ENCODE measurements around the gene SCUBE2. TPM values are rescaled to one million over a fixed set of nuclear protein-coding genes. Genes with fewer than 3 reads are reported as not detected.

Gene SCUBE2
- total and polyA plus RNA-seq, 4 donors, result 2.6 to 27.6 (median 4.0) TPM

- 93 to 97% methylated on average over 3 of the region's 3 CpGs for WGBS, 2 donors
- no peak for ATAC-seq (ENCODE audit: insufficient read depth, low FRiP score)
- Histone ChIP-seq H3K9ac (ENCODE audit: insufficient read depth in 1 of 2, low read length in 2 of 2) (no peak overlapping the region), H3K4me3 (no peak overlapping the region), H3K27me3 (ENCODE audit: control insufficient read depth in 3 of 3, insufficient read depth in 3 of 3, low read length in 2 of 3) (no peaks in the 10 kb centered on the region), H3K27ac (ENCODE audit: low read depth in 1 of 2, low read length in 1 of 2) (no peak overlapping the region), H3K9me3 (ENCODE audit: control insufficient read depth in 4 of 4, insufficient read depth in 3 of 4, low read length in 3 of 4) (no peaks in the 10 kb centered on the region), H3K4me1 (ENCODE audit: control insufficient read depth in 5 of 5, insufficient read depth in 5 of 5, low read length in 5 of 5) (peaks cover 0 to 33% (median 7%) of the 10 kb centered on the region in 5 donors), H3K36me3 (ENCODE audit: control insufficient read depth in 4 of 4, insufficient read depth in 4 of 4, low read length in 4 of 4) (peaks cover 0 to 3% (median 0%) of the 10 kb centered on the region in 4 donors)
- no peak for TF ChIP-seq CTCF (IDR thresholded peaks at IDR 0.05; ENCODE audit: control extremely low read depth, extremely low read depth)
- DNase-seq, result no peak
These were observed 52.9 kb downstream of the SCUBE2 start for GRCh38 chr11:9038541-9038940.

- Histone ChIP-seq H3K36me3 (ENCODE audit: control insufficient read depth in 4 of 4, insufficient read depth in 4 of 4, low read length in 4 of 4) (peaks cover 0 to 3% (median 1%) of the 10 kb centered on the region in 4 donors), H3K4me1 (ENCODE audit: control insufficient read depth in 5 of 5, insufficient read depth in 5 of 5, low read length in 5 of 5) (peaks cover 0 to 33% (median 7%) of the 10 kb centered on the region in 5 donors), H3K4me3 (no peak overlapping the region), H3K27me3 (ENCODE audit: control insufficient read depth in 3 of 3, insufficient read depth in 3 of 3, low read length in 2 of 3) (no peaks in the 10 kb centered on the region), H3K9ac (ENCODE audit: insufficient read depth in 1 of 2, low read length in 2 of 2) (no peak overlapping the region), H3K27ac (ENCODE audit: low read depth in 1 of 2, low read length in 1 of 2) (no peak overlapping the region), H3K9me3 (ENCODE audit: control insufficient read depth in 4 of 4, insufficient read depth in 3 of 4, low read length in 3 of 4) (no peaks in the 10 kb centered on the region)
- TF ChIP-seq CTCF (IDR thresholded peaks at IDR 0.05; ENCODE audit: control extremely low read depth, extremely low read depth), result no peak
- no peak for DNase-seq
- WGBS, 2 donors, result 75 to 94% methylated on average over 1 of the region's 1 CpG
- no peak for ATAC-seq (ENCODE audit: insufficient read depth, low FRiP score)
These were observed 53.4 kb downstream of the SCUBE2 start for GRCh38 chr11:9037963-9038362.

- H3K9ac ChIP-seq (ENCODE audit: insufficient read depth in 1 of 2, low read length in 2 of 2), result no peak overlapping the region
- ATAC-seq (ENCODE audit: insufficient read depth, low FRiP score), result no peak
- H3K27me3 ChIP-seq (ENCODE audit: control insufficient read depth in 3 of 3, insufficient read depth in 3 of 3, low read length in 2 of 3), result no peaks in the 10 kb centered on the region
- TF ChIP-seq CTCF (IDR thresholded peaks at IDR 0.05; ENCODE audit: control extremely low read depth, extremely low read depth), result no peak
- peaks cover 0 to 33% (median 7%) of the 10 kb centered on the region in 5 donors for H3K4me1 ChIP-seq (ENCODE audit: control insufficient read depth in 5 of 5, insufficient read depth in 5 of 5, low read length in 5 of 5)
- H3K36me3 ChIP-seq (ENCODE audit: control insufficient read depth in 4 of 4, insufficient read depth in 4 of 4, low read length in 4 of 4), result peaks cover 0 to 3% (median 1%) of the 10 kb centered on the region in 4 donors
- WGBS, 2 donors, result 77 to 85% methylated on average over 7 of the region's 7 CpGs
- H3K27ac ChIP-seq (ENCODE audit: low read depth in 1 of 2, low read length in 1 of 2), result no peak overlapping the region
- no peak for DNase-seq
- H3K4me3 ChIP-seq, result no peak overlapping the region
- no peaks in the 10 kb centered on the region for H3K9me3 ChIP-seq (ENCODE audit: control insufficient read depth in 4 of 4, insufficient read depth in 3 of 4, low read length in 3 of 4)
These were observed 54.2 kb downstream of the SCUBE2 start for GRCh38 chr11:9037046-9037780.
